ENCODE data around the gene MAGEB3. TPM values are rescaled to one million over a fixed set of nuclear protein-coding genes. Genes with fewer than 3 reads are reported as not detected.

MAGEB3 gene, protein sequence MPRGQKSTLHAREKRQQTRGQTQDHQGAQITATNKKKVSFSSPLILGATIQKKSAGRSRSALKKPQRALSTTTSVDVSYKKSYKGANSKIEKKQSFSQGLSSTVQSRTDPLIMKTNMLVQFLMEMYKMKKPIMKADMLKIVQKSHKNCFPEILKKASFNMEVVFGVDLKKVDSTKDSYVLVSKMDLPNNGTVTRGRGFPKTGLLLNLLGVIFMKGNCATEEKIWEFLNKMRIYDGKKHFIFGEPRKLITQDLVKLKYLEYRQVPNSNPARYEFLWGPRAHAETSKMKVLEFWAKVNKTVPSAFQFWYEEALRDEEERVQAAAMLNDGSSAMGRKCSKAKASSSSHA
- total RNA-seq (2021) = not detected in 2 replicates
- long read RNA-seq, partial matches to known transcripts = 0 of 1 reads
- long read RNA-seq, other reads (novel, unspliced or antisense) = 0 of 1 reads

GRCh38 chrX:30230395-30230794, at the start of gene MAGEB3:
MAGEB3 (plus strand) TSS chrX:30230657; CDS start chrX:30235925, 5,268 bp downstream.
- no peak within 1 kb of the TSS for H3K4me2 ChIP-seq (ENCODE audit: insufficient read depth, insufficient read length, low read length)
- no peak within 1 kb of the TSS for H3K14ac ChIP-seq (ENCODE audit: insufficient read depth, low read length)
- no peak within 1 kb of the TSS for H2AFZ ChIP-seq (ENCODE audit: low read length)
- TF ChIP-seq CTCF (conservative IDR thresholded peaks at IDR 0.05) = no peak
- H3K9me3 ChIP-seq (ENCODE audit: control insufficient read depth, low read depth, low read length) = no peaks in the 10 kb centered on the region
- H2BK12ac ChIP-seq (ENCODE audit: insufficient read length, low read depth, low read length) = no peak within 1 kb of the TSS
- no peak within 1 kb of the TSS for H3K23ac ChIP-seq (ENCODE audit: insufficient read length, low read depth, low read length)
- H3K27ac Mint-ChIP-seq = no peak within 1 kb of the TSS; a peak in 2 of 7 replicates
- H3K27ac ChIP-seq (ENCODE audit: insufficient read length, low read depth, low read length) = no peak within 1 kb of the TSS
- peaks cover 0 to 45% of the 10 kb centered on the region in 2 experiments; a peak in 4 of 5 replicates for H3K9me3 Mint-ChIP-seq
- peaks cover 26 to 31% of the 10 kb centered on the region in 2 experiments for H3K4me1 Mint-ChIP-seq
- H3K4me3 Mint-ChIP-seq = no peak within 1 kb of the TSS
- DNase-seq = no peak
- H2AK5ac ChIP-seq (ENCODE audit: insufficient read length, low read length) = no peak within 1 kb of the TSS
- no peaks in the 10 kb centered on the region for H3K79me2 ChIP-seq (ENCODE audit: insufficient read depth, low read length)
- no peaks in the 10 kb centered on the region for H3K27me3 ChIP-seq (ENCODE audit: insufficient read depth, low read length)
- no peak within 1 kb of the TSS for H4K5ac ChIP-seq (ENCODE audit: insufficient read length, low read depth, low read length)
- no peaks in the 10 kb centered on the region for H4K20me1 ChIP-seq (ENCODE audit: control insufficient read depth, insufficient read depth, insufficient read length)
- no peak within 1 kb of the TSS for H4K91ac ChIP-seq (ENCODE audit: insufficient read length, low read depth, low read length)
- no peak within 1 kb of the TSS for H3K18ac ChIP-seq (ENCODE audit: insufficient read length, low read depth, low read length)
- no peaks in the 10 kb centered on the region for H3K79me1 ChIP-seq (ENCODE audit: insufficient read depth, low read depth, low read length, poor library complexity, severe bottlenecking)
- H3K23me2 ChIP-seq (ENCODE audit: insufficient read length, low read depth, low read length, poor library complexity, severe bottlenecking) = no peaks in the 10 kb centered on the region
- no peak within 1 kb of the TSS for H3K4ac ChIP-seq (ENCODE audit: low read depth, low read length)
- no peaks in the 10 kb centered on the region; the same call in 1 of the 2 replicates for H3K4me1 ChIP-seq (ENCODE audit: insufficient read depth, low read length)
- H3K56ac ChIP-seq (ENCODE audit: insufficient read length, low read depth, low read length) = no peak within 1 kb of the TSS
- WGBS (ENCODE audit: extremely low coverage, insufficient read length, low lambda C conversion rate) = no CpG with 5 or more reads among the region's 4 CpGs
- H3K27me3 Mint-ChIP-seq (ENCODE audit: low read depth) = peaks cover 2% of the 10 kb centered on the region; the same call in 1 of the 2 replicates
- no peak within 1 kb of the TSS for H2BK20ac ChIP-seq (ENCODE audit: low read depth, low read length, poor library complexity, severe bottlenecking)
- H2BK5ac ChIP-seq (ENCODE audit: insufficient read length, low read length) = no peak within 1 kb of the TSS
- no peak within 1 kb of the TSS for H3T11ph ChIP-seq (ENCODE audit: low read length)
- H3K9ac ChIP-seq (ENCODE audit: extremely low read depth, insufficient read length, low read length) = no peak within 1 kb of the TSS
- peaks cover 0 to 3% (median 0%) of the 10 kb centered on the region in 3 experiments; a peak in 1 of 7 replicates for H3K36me3 Mint-ChIP-seq (ENCODE audit: insufficient read depth in 1 of 3, low read depth in 3 of 3)
- H2BK15ac ChIP-seq (ENCODE audit: low read depth, low read length) = no peak within 1 kb of the TSS
- no peak within 1 kb of the TSS for H2BK120ac ChIP-seq (ENCODE audit: low read depth, low read length, poor library complexity, severe bottlenecking)
- H4K8ac ChIP-seq (replicated peaks; ENCODE audit: insufficient read length, low read depth, low read length) = no peak within 1 kb of the TSS
